Psoas muscle (tissue), 8 donors: ENCODE data around the gene LPCAT3. TPM values are rescaled to one million over a fixed set of nuclear protein-coding genes. Genes with fewer than 3 reads are reported as not detected.

Source experiments
- ATAC-seq, 4 donors: fragments of 200-7000 bp; cut with Tn5 transposase; one replicate each; pipeline ENCODE4 v1.9.1; 2020; ENCODE audit warnings: moderate library complexity in 3 of 4, mild to moderate bottlenecking in 2 of 4
- DNase-seq, 2 donors: peaks; one replicate each; pipeline ENCODE4 v3.0.0-alpha.2; 2020
- H3K27ac ChIP-seq: fragments of 200-600 bp; one replicate; pipeline ENCODE4 v1.8.0; 2022
- H3K27me3 ChIP-seq, 3 donors: fragments of 200-600 bp in 1 of 3; one replicate each; pipeline versions ENCODE4 v1.6.1 to v1.8.0; 2013 to 2022; ENCODE audit warnings: low read length in 2 of 3, mild to moderate bottlenecking in 2 of 3, moderate library complexity in 1 of 3; ENCODE audit not compliant: insufficient read depth in 3 of 3
- H3K36me3 ChIP-seq, 2 donors: fragments of 200-600 bp in 1 of 2; one replicate each; pipeline versions ENCODE4 v1.6.1 to v1.8.0; 2013 to 2022; ENCODE audit warnings: low read depth in 1 of 2, mild to moderate bottlenecking in 1 of 2, moderate library complexity in 1 of 2; ENCODE audit not compliant: insufficient read depth in 1 of 2
- H3K4me1 ChIP-seq: fragments of 200-600 bp; one replicate; pipeline ENCODE4 v1.8.0; 2022
- H3K4me3 ChIP-seq: fragments of 200-600 bp; one replicate; pipeline ENCODE4 v1.8.0; 2022; ENCODE audit warnings: mild to moderate bottlenecking
- H3K9me3 ChIP-seq: fragments of 200-600 bp; one replicate; pipeline ENCODE4 v1.8.0; 2022
- CTCF ChIP-seq: fragments of 200-600 bp; IDR thresholded peaks from one replicate; pipeline ENCODE4 v1.8.0; 2022; ENCODE audit warnings: antibody characterized with exemption
- WGBS, 3 donors: extraction: QIAGEN DNeasy Blood & Tissue Kit; methylation state at CpG; one replicate each; pipeline versions ENCODE4 v1.1.6 to v1.1.7; 2013; 5-methylcytosine and 5-hydroxymethylcytosine counted together
- intact Hi-C, 2 donors: fragments of 100-400 bp; cut with DNase I; formaldehyde crosslinking; loops; one replicate each; pipeline versions ENCODE4 v1.11.0 to v1.14.2; 2022
- polyA plus RNA-seq, 3 donors: library from polyadenylated mRNA; stranded (reverse); fragments of 200-250 nt; gene quantifications; one replicate each; pipeline ENCODE4 v1.2.3, GENCODE V29; 2013
- total RNA-seq, 4 donors: library from RNA; stranded (reverse); fragmentation: NEBNext Ultra II Directional in 2 of 4; extraction: Animal tissue kit (Norgen Biotek cat#: 25700) in 2 of 4; gene quantifications; one replicate each; pipeline versions ENCODE4 v1.2.1 to v1.2.4, GENCODE V29; 2021 to 2023
- donor health status: healthy with polysubstance abuse.
- donor health status: DM: no; HTN: no; CAD: no; lungs with moderate emphysema.
- donor health status: Bipolar disorder and iron deficiency.
- donor health status: healthy.
- donor health status: DM: yes; HTN: yes; CAD: no.
- donor health status: DM: no; HTN: no; CAD: no.
- donor health status: DM: no; HTN: no; CAD: no.
- donor health status: DM: yes; HTN: yes; CAD: no.

LPCAT3 gene
- total and polyA plus RNA-seq, 7 donors: 13.9 to 56.5 (median 26.2) TPM

GRCh38 chr12:6959058-6959804 lies 59.0 kb downstream of the LPCAT3 start:
- Histone ChIP-seq H3K9me3 (no peaks in the 10 kb centered on the region), H3K27ac (peak overlapping the region; percentile 53), H3K4me3 (no peak overlapping the region), H3K4me1 (peaks cover 10% of the 10 kb centered on the region), H3K27me3 (no peaks in the 10 kb centered on the region), H3K36me3 (no peaks in the 10 kb centered on the region)
- intact Hi-C loops: no loop called here
- no peak for ATAC-seq
- no peak for TF ChIP-seq CTCF
- peak; percentile 30 to 63 for DNase-seq
- WGBS, 3 donors: 58 to 60% (median 60%) methylated on average over 21 to 24 of the region's 24 CpGs

- no peak for TF ChIP-seq CTCF
- intact Hi-C loops: no loop called here
- DNase-seq: peak in 1 of 2 donors; percentile 39
- Histone ChIP-seq H3K27ac (peak overlapping the region; percentile 53), H3K4me3 (no peak overlapping the region), H3K4me1 (peaks cover 10% of the 10 kb centered on the region), H3K36me3 (no peaks in the 10 kb centered on the region), H3K9me3 (no peaks in the 10 kb centered on the region), H3K27me3 (no peaks in the 10 kb centered on the region)
- ATAC-seq: no peak
- 57 to 71% (median 66%) methylated on average over 10 of the region's 10 CpGs for WGBS, 3 donors
These were observed 59.6 kb downstream of the LPCAT3 start for GRCh38 chr12:6958609-6959057.

GRCh38 chr12:6957741-6958608 lies 60.3 kb downstream of the LPCAT3 start:
- H3K9me3 ChIP-seq: no peaks in the 10 kb centered on the region
- no peak for TF ChIP-seq CTCF
- peaks cover 10% of the 10 kb centered on the region for H3K4me1 ChIP-seq
- H3K36me3 ChIP-seq: no peaks in the 10 kb centered on the region
- peak in 1 of 2 donors; percentile 45 for DNase-seq
- ATAC-seq: no peak
- H3K27me3 ChIP-seq: no peaks in the 10 kb centered on the region
- intact Hi-C loops: no loop called here
- peak overlapping the region; percentile 53 for H3K27ac ChIP-seq
- no peak overlapping the region for H3K4me3 ChIP-seq
- WGBS, 3 donors: 85 to 89% (median 86%) methylated on average over 28 of the region's 28 CpGs

GRCh38 chr12:6957151-6957701 lies 61.0 kb downstream of the LPCAT3 start:
- intact Hi-C loops: no loop called here
- H3K36me3 ChIP-seq: no peaks in the 10 kb centered on the region
- peak in 1 of 2 donors; percentile 16 for DNase-seq

More at GRCh38 chr12:6957151-6957701, 61.0 kb downstream of the LPCAT3 start:
- no peaks in the 10 kb centered on the region for H3K27me3 ChIP-seq
- no peak overlapping the region for H3K4me3 ChIP-seq
- no peak overlapping the region for H3K27ac ChIP-seq
- 66 to 78% (median 70%) methylated on average over 20 of the region's 20 CpGs for WGBS, 3 donors
- no peak for TF ChIP-seq CTCF
- no peaks in the 10 kb centered on the region for H3K9me3 ChIP-seq
- no peak for ATAC-seq
- H3K4me1 ChIP-seq: peaks cover 10% of the 10 kb centered on the region
